GM12865 (cell line): ENCODE results near the gene TIMM13.
A peak's percentile ranks its signal among the peaks of the same experiment; 100 is the strongest.

Experiments used
- DNase-seq: peaks from one replicate; pipeline ENCODE4 v3.0.0; 2010; ENCODE audit warnings: low read depth
- H3K4me3 ChIP-seq: 2 replicates; pipeline ENCODE4 v1.5.1; 2011; ENCODE audit warnings: mild to moderate bottlenecking, low read depth, low read length, control low read depth
- TF ChIP-seq, protein P1 (sequence below): IDR thresholded peaks from 2 replicates; pipeline ENCODE4 v1.5.1; 2011; ENCODE audit warnings: low read length, control low read depth, low read depth, inconsistent platforms; ENCODE audit not compliant: insufficient read depth; ENCODE audit errors: missing control alignments

Gene TIMM13

DNA sequence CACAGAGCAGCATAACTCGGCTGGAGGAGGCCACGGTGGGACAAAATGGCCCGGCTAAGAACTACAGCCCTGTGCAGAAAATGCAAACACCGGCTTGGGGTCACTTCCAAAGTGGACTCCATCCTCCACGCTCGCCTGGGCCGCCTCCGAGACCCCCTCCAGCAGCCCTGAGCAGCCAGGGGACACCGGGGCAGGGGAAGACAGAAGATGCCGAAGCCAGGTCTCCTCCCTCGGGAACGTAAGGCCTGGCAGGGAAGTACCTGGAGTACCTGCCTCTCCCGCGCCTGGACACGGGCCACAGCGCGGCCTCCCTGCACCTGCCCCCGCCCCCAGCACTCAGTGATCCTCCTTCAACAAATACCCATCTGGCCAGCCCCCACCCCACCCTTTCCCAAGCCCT, 24.4 kb upstream of the TIMM13 start:
- DNase-seq, result no peak

GRCh38 chr19:2451138-2451537, 23.8 kb upstream of the TIMM13 start:
- H3K4me3 ChIP-seq, result no peak overlapping the region
- no peak for DNase-seq
- TF ChIP-seq, protein P1, sequence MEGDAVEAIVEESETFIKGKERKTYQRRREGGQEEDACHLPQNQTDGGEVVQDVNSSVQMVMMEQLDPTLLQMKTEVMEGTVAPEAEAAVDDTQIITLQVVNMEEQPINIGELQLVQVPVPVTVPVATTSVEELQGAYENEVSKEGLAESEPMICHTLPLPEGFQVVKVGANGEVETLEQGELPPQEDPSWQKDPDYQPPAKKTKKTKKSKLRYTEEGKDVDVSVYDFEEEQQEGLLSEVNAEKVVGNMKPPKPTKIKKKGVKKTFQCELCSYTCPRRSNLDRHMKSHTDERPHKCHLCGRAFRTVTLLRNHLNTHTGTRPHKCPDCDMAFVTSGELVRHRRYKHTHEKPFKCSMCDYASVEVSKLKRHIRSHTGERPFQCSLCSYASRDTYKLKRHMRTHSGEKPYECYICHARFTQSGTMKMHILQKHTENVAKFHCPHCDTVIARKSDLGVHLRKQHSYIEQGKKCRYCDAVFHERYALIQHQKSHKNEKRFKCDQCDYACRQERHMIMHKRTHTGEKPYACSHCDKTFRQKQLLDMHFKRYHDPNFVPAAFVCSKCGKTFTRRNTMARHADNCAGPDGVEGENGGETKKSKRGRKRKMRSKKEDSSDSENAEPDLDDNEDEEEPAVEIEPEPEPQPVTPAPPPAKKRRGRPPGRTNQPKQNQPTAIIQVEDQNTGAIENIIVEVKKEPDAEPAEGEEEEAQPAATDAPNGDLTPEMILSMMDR, result no peak

More for the DNA sequence above, 24.4 kb upstream of the TIMM13 start:
- TF ChIP-seq, protein P1, result no peak
- no peak overlapping the region for H3K4me3 ChIP-seq

DNA sequence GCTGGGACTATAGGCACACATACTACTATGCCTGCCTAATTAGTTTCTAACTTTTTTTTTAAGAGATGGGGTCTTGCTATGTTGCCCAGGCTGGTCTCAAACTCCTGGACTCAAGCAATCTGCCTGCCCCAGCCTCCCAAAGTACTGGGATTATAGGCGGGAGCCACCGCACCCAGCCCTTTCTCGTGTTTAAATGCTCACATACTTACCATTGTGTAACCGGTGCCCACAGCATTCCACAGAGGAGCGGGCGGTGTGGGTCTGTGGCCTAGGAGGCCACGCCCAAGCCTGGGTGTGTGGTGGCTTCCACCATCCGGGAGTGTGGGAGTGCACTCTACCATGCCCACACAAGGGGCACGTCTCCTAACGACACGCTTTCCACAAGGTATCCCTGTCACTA, 21.6 kb upstream of the TIMM13 start:
- no peak for DNase-seq
- TF ChIP-seq, protein P1, result no peak
- no peak overlapping the region for H3K4me3 ChIP-seq

GRCh38 chr19:2446381-2446780, 19.0 kb upstream of the TIMM13 start:
- DNase-seq, result peak; percentile 70
- H3K4me3 ChIP-seq, result no peak overlapping the region
- TF ChIP-seq, protein P1, result no peak

- TF ChIP-seq, protein P1, result no peak
- no peak for DNase-seq
- H3K4me3 ChIP-seq, result no peak overlapping the region
Observed at GRCh38 chr19:2444251-2445002, 17.0 kb upstream of the TIMM13 start.

GRCh38 chr19:2443785-2444182, 16.4 kb upstream of the TIMM13 start:
- no peak for DNase-seq
- TF ChIP-seq, protein P1, result no peak
- H3K4me3 ChIP-seq, result no peak overlapping the region
